ENCODE results near the gene DDX47.

The DDX47 gene

GRCh38 chr12:12788675-12789368 is 24.3 kb upstream of the DDX47 start:
- no peak for TF ChIP-seq ZFX (IDR thresholded peaks at IDR 0.05)
- TF ChIP-seq, protein P1, sequence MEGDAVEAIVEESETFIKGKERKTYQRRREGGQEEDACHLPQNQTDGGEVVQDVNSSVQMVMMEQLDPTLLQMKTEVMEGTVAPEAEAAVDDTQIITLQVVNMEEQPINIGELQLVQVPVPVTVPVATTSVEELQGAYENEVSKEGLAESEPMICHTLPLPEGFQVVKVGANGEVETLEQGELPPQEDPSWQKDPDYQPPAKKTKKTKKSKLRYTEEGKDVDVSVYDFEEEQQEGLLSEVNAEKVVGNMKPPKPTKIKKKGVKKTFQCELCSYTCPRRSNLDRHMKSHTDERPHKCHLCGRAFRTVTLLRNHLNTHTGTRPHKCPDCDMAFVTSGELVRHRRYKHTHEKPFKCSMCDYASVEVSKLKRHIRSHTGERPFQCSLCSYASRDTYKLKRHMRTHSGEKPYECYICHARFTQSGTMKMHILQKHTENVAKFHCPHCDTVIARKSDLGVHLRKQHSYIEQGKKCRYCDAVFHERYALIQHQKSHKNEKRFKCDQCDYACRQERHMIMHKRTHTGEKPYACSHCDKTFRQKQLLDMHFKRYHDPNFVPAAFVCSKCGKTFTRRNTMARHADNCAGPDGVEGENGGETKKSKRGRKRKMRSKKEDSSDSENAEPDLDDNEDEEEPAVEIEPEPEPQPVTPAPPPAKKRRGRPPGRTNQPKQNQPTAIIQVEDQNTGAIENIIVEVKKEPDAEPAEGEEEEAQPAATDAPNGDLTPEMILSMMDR (conservative IDR thresholded peaks at IDR 0.05) = peak; percentile 95
- no peak overlapping the region; the same call in 1 of the 2 replicates for H3K27ac ChIP-seq

DNA sequence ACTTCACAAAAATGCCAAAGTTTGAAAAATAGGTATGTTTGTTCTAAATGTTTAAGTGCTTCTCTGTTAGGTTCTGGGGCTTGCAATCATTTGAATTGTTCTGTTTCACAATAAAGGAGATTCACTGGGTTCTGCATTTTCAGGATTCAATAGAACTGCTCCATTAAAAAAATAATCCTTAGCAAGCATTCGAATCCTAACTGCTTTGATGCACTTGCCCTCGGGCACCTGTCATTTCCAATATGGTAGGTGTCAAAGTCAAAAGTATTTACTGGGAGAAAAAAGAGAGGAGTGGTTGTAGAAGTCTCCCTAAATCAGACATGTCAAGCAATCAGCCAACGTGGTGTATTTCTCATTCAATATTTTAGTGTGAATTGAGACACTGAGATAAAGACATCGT is 22.2 kb upstream of the DDX47 start:
- no peak for TF ChIP-seq ZFX (IDR thresholded peaks at IDR 0.05)
- TF ChIP-seq, protein P1 (conservative IDR thresholded peaks at IDR 0.05) = no peak
- no peak overlapping the region for H3K27ac ChIP-seq

DNA sequence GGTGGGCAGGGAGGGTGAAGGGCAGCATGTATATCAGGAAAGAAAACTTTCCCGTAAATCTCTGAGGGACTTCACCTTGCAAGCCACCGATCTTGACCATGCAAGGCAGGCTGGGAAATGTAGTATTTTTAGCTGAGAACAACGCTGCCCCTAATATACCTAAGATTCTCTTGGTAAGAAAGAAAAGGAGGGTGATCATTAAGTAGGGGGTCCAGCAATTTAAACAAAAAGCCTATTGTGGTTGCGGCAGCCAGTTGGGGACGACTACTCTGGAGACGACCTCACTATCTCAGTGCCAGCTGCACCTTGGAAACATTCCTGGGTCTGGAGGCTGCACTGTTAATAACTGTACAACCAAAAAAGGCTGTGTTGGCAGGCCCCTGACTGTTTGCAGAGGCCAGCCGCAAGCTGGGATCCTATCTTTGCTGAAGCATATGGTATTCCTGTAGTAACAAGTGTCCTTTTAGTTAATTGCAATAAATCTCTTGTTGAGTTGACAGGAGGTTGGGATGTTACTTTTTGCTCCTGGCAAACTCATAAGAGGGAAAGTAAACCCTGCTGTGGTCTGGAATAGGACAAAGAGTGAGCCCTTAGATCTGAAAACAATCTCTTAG is 21.3 kb upstream of the DDX47 start:
- no peak overlapping the region for H3K27ac ChIP-seq
- TF ChIP-seq ZFX (IDR thresholded peaks at IDR 0.05) = no peak
- TF ChIP-seq, protein P1 (conservative IDR thresholded peaks at IDR 0.05) = no peak

- no peak for TF ChIP-seq ZFX (IDR thresholded peaks at IDR 0.05)
- TF ChIP-seq, protein P1 (conservative IDR thresholded peaks at IDR 0.05) = no peak
- H3K27ac ChIP-seq = no peak overlapping the region
These were observed 20.7 kb upstream of the DDX47 start for GRCh38 chr12:12792421-12792820.

DNA sequence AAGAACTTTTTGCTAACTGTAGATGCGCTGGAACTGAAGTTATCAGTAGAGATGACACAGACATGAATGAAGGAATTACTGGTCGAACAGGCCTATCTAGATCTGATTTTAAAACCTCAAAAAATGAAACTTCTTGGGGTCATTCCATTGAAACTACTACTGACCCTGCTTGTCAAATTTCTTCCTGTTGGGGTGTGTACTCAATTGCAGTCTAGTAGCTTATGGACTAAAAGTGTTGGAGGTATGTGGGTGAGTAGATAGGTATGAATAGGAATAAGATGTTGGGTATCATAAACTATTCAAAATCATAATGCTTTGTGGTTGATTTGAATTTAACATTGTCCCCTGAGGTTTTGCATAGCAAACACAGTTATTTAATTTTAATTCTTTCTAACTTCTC is 18.5 kb upstream of the DDX47 start:
- no peak for TF ChIP-seq ZFX (IDR thresholded peaks at IDR 0.05)
- TF ChIP-seq, protein P1 (conservative IDR thresholded peaks at IDR 0.05) = no peak
- no peak overlapping the region for H3K27ac ChIP-seq

GRCh38 chr12:12796171-12796570 is 17.0 kb upstream of the DDX47 start:
- H3K27ac ChIP-seq = no peak overlapping the region

More at GRCh38 chr12:12796171-12796570, 17.0 kb upstream of the DDX47 start:
- TF ChIP-seq, protein P1 (conservative IDR thresholded peaks at IDR 0.05) = no peak
- TF ChIP-seq ZFX (IDR thresholded peaks at IDR 0.05) = no peak
